SK-N-MC (cell line): ENCODE results near the gene MIA3.

Experiments
- EZH2 ChIP-seq: fragments of 200-600 bp; sonication (generic); IDR thresholded peaks from one replicate; pipeline ENCODE4 v1.6.1; 2017; ENCODE audit warnings: antibody characterized with exemption
- FOXP2 ChIP-seq: optimal IDR thresholded peaks from 2 replicates; pipeline ENCODE3; 2011; ENCODE audit warnings: mild to moderate bottlenecking, moderate library complexity; ENCODE audit not compliant: insufficient read depth; ENCODE audit errors: extremely low read length, control extremely low read depth
- POLR2AphosphoS5 ChIP-seq: IDR thresholded peaks from 2 replicates; pipeline ENCODE4 v1.6.1; 2012; ENCODE audit warnings: mild to moderate bottlenecking, low read depth, low read length, borderline replicate concordance

DNA sequence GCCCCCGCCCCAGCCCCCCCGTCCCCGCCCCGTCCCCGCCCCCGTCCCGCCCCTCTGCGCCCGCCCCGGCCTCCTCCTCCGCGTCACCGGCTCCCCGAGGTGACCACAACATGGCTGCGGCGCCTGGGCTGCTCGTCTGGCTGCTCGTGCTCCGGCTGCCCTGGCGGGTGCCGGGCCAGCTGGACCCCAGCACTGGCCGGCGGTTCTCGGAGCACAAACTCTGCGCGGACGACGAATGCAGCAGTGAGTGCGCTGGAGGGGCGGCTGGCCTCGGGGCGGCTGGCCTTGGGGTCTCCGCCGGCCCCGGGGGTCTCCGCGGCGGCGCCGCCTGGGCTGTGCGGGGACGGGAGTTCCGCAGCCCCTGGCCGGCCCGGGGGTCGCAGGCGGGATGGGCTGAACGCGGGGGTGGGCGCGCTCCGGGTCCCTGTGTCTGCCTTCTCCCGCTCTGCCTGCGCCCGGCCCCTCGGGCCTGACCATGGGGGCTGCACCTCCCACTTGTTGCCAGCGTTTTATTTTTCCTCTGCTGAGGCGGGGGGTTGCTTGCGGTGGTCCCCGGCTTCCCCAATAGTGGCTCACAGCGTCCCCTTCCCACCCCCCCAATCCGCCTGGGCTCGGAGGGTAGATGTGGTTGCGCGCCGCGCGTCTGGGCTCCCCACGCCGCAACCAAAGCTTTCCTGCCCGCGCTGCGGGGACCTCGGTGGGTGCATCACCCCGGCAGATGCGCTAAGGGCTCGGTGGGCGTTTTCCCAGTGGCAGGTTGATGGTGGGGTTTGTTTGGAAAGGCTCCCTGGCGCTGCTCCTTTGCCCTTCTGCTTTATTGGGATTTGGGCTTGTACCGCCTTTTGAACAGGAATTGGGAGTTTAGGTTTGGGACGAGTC lies at the start of gene MIA3:
- TF ChIP-seq EZH2: no peak
- peak; percentile 81 for TF ChIP-seq POLR2AphosphoS5
- TF ChIP-seq FOXP2: no peak
